Lower leg skin (tissue), 4 donors: ENCODE results near the gene YWHAG. TPM values are rescaled to one million over a fixed set of nuclear protein-coding genes. Genes with fewer than 3 reads are reported as not detected.

ENCODE experiments used
- DNase-seq, 2 donors: peaks; one replicate each; pipeline ENCODE4 v3.0.0-alpha.2; 2019; ENCODE audit warnings: low spot score in 2 of 2
- H3K4me3 ChIP-seq: fragments of 200-600 bp; sonication (generic); 2 replicates; pipeline ENCODE4 v1.5.1; 2017; ENCODE audit warnings: mild to moderate bottlenecking, low read depth; ENCODE audit not compliant: poor library complexity, severe bottlenecking
- CTCF ChIP-seq, 3 donors: fragments of 450-650 bp; IDR thresholded peaks; one replicate each; pipeline ENCODE4 v1.5.1; 2016; ENCODE audit warnings: antibody characterized with exemption in 3 of 3, mild to moderate bottlenecking in 3 of 3, moderate library complexity in 2 of 3
- POLR2A ChIP-seq, 2 donors: fragments of 450-650 bp; IDR thresholded peaks; one replicate each; pipeline ENCODE4 v1.6.1; 2016 to 2017; ENCODE audit warnings: antibody characterized with exemption in 2 of 2, mild to moderate bottlenecking in 1 of 2, moderate library complexity in 1 of 2
- WGBS, 2 donors: methylation state at CpG; one replicate each; pipeline ENCODE4 v1.1.5; 2018; 5-methylcytosine and 5-hydroxymethylcytosine counted together
- intact Hi-C: fragments of 100-400 bp; cut with DNase I; formaldehyde crosslinking; loops from one replicate; pipeline ENCODE4 v1.15.0; 2023; ENCODE audit warnings: low total_unique reads
- total RNA-seq, 4 donors: library from RNA; depleted of rRNA; stranded (reverse); fragments of >200 nt; gene quantifications; one replicate each; pipeline ENCODE4 v1.1.0, GENCODE V29; 2016

YWHAG gene
- total RNA-seq, 4 donors from 2014 or later: 46.5 to 64.5 (median 56.4) TPM

GRCh38 chr7:76383089-76383944 is 24.5 kb upstream of the YWHAG start:
- WGBS, 2 donors: 76 to 83% methylated on average over 13 of the region's 13 CpGs
- no peak overlapping the region for H3K4me3 ChIP-seq
- intact Hi-C loops: no loop called here
- TF ChIP-seq CTCF (IDR thresholded peaks at IDR 0.05) (no peak), POLR2A (IDR thresholded peaks at IDR 0.05) (no peak)
- DNase-seq: no peak

- no peak overlapping the region for H3K4me3 ChIP-seq
- no peak for TF ChIP-seq POLR2A (IDR thresholded peaks at IDR 0.05)
- no peak for TF ChIP-seq CTCF (IDR thresholded peaks at IDR 0.05)
- intact Hi-C loops: no loop called here
- WGBS, 2 donors: 95 to 96% methylated on average over 7 of the region's 7 CpGs
- no peak for DNase-seq
Measured at GRCh38 chr7:76381814-76382213, 23.0 kb upstream of the YWHAG start.

GRCh38 chr7:76380623-76380966 is 21.8 kb upstream of the YWHAG start:
- intact Hi-C loops: no loop called here
- no peak for TF ChIP-seq CTCF (IDR thresholded peaks at IDR 0.05)
- TF ChIP-seq POLR2A (IDR thresholded peaks at IDR 0.05): no peak
- H3K4me3 ChIP-seq: no peak overlapping the region
- peak in 1 of 2 donors; percentile 90 for DNase-seq
- 41 to 50% methylated on average over 7 of the region's 7 CpGs for WGBS, 2 donors

GRCh38 chr7:76377186-76377918 is 18.6 kb upstream of the YWHAG start:
- H3K4me3 ChIP-seq: no peak overlapping the region
- no peak for DNase-seq
- 63 to 70% methylated on average over 9 of the region's 9 CpGs for WGBS, 2 donors
- TF ChIP-seq POLR2A (IDR thresholded peaks at IDR 0.05): no peak
- TF ChIP-seq CTCF (IDR thresholded peaks at IDR 0.05): no peak
- intact Hi-C loops: no loop called here

GRCh38 chr7:76375251-76375650 is 16.5 kb upstream of the YWHAG start:
- 74 to 84% methylated on average over 9 of the region's 9 CpGs for WGBS, 2 donors
- TF ChIP-seq CTCF (IDR thresholded peaks at IDR 0.05): no peak
- no peak for TF ChIP-seq POLR2A (IDR thresholded peaks at IDR 0.05)
- no peak overlapping the region for H3K4me3 ChIP-seq
- intact Hi-C loops: no loop called here
- DNase-seq: no peak
